Measurements from ENCODE around the gene NFU1. TPM values are rescaled to one million over a fixed set of nuclear protein-coding genes. Genes with fewer than 3 reads are reported as not detected.

Gene NFU1
- total and polyA plus RNA-seq, 2 of the 13 experiments (the other 11 are each of a cell fraction or from before 2014, with no cell fraction given), result 39.1 to 84.0 TPM

GRCh38 chr2:69436938-69437750 is at the start of gene NFU1 (continued):
- TF ChIP-seq ZNF142 (CRISPR knock-in tag; IDR thresholded peaks at IDR 0.05) (peak; percentile 88), ZNF260 (CRISPR knock-in tag; IDR thresholded peaks at IDR 0.05; ENCODE audit: borderline replicate concordance, low read depth) (no peak), PBX2 (CRISPR knock-in tag; IDR thresholded peaks at IDR 0.05) (no peak), CREB3 (CRISPR knock-in tag; IDR thresholded peaks at IDR 0.05) (peak; percentile 85; the same call in 1 of the 2 replicates), PCBP1 (IDR thresholded peaks at IDR 0.05; ENCODE audit: borderline replicate concordance, low read depth, low read length) (0 out of 2 replicates have a peak, but pooled peaks have one; percentile 15), ZNF484 (CRISPR knock-in tag; IDR thresholded peaks at IDR 0.05; ENCODE audit: borderline replicate concordance, low read depth) (no peak; the same call in 1 of the 2 replicates), ZNF776 (CRISPR knock-in tag; IDR thresholded peaks at IDR 0.05) (peak; percentile 89), ZNF232 (CRISPR knock-in tag; IDR thresholded peaks at IDR 0.05; ENCODE audit: borderline replicate concordance) (peak; percentile 85; the same call in 1 of the 2 replicates), SOX5 (CRISPR knock-in tag; IDR thresholded peaks at IDR 0.05; ENCODE audit: borderline replicate concordance) (peak; percentile 60; the same call in 1 of the 2 replicates), ZNF644 (CRISPR knock-in tag; IDR thresholded peaks at IDR 0.05; ENCODE audit: low read depth) (no peak; the same call in none of the 2 replicates), PAF1 (CRISPR knock-in tag; IDR thresholded peaks at IDR 0.05) (no peak), NFIC (IDR thresholded peaks at IDR 0.05; ENCODE audit: low read length) (no peak), NR0B2 (CRISPR knock-in tag; IDR thresholded peaks at IDR 0.05) (no peak), MED1 (CRISPR knock-in tag; IDR thresholded peaks at IDR 0.05) (peak; percentile 87), PATZ1 (CRISPR knock-in tag; IDR thresholded peaks at IDR 0.05) (peak; percentile 29), ZNF605 (CRISPR knock-in tag; IDR thresholded peaks at IDR 0.05) (peak; percentile 78), CREM (IDR thresholded peaks at IDR 0.05) (peak; percentile 78), CREM (CRISPR knock-in tag; IDR thresholded peaks at IDR 0.05) (peak; percentile 48), ZNF614 (CRISPR knock-in tag; IDR thresholded peaks at IDR 0.05; ENCODE audit: borderline replicate concordance) (no peak; the same call in 1 of the 2 replicates)

Measured in HepG2 (cell line).